Activated CD8-positive, alpha-beta memory T cell treated with anti-CD3 and anti-CD28 coated beads for 4 hours (primary cell): Measurements from ENCODE around the gene SLC1A2.
A peak's percentile ranks its signal among the peaks of the same experiment; 100 is the strongest.
"Not testable (repeated sequence)": the region's sequence is repeated elsewhere in the genome, so short reads cannot be mapped to it uniquely, and the experiment has no call there.

Source experiments
- DNase-seq, 2 donors: peaks; one replicate each; pipeline ENCODE4 v3.0.0-alpha.2; 2020; ENCODE audit warnings: low read depth in 2 of 2

The SLC1A2 gene

GRCh38 chr11:35242412-35243242 lies 176.7 kb downstream of the SLC1A2 start:
- DNase-seq = no peak

GRCh38 chr11:35241531-35241930 lies 177.8 kb downstream of the SLC1A2 start:
- no peak for DNase-seq

GRCh38 chr11:35241083-35241482 lies 178.3 kb downstream of the SLC1A2 start:
- no peak for DNase-seq

GRCh38 chr11:35239471-35240075 lies 179.8 kb downstream of the SLC1A2 start:
- no peak for DNase-seq

GRCh38 chr11:35238882-35239281 lies 180.5 kb downstream of the SLC1A2 start:
- DNase-seq = no peak

- peak; percentile 17 for DNase-seq
Observed at GRCh38 chr11:35237860-35238715, 181.3 kb downstream of the SLC1A2 start.

- DNase-seq = no peak
Observed at GRCh38 chr11:35237351-35237750, 182.0 kb downstream of the SLC1A2 start.

GRCh38 chr11:35236667-35237003 lies 182.7 kb downstream of the SLC1A2 start:
- DNase-seq = no peak

- peak; percentile 30 to 60 for DNase-seq
Observed at GRCh38 chr11:35235936-35236666, 183.3 kb downstream of the SLC1A2 start.

- DNase-seq = no peak
Observed at GRCh38 chr11:35235498-35235897, 183.9 kb downstream of the SLC1A2 start.

GRCh38 chr11:35235157-35235468 lies 184.2 kb downstream of the SLC1A2 start:
- no peak for DNase-seq

- no peak for DNase-seq
Observed at GRCh38 chr11:35234460-35235156, 184.8 kb downstream of the SLC1A2 start.

- no peak for DNase-seq
Observed at GRCh38 chr11:35233518-35233917, 185.8 kb downstream of the SLC1A2 start.

- DNase-seq = no peak
Observed at GRCh38 chr11:35232891-35233330, 186.4 kb downstream of the SLC1A2 start.

GRCh38 chr11:35231076-35231860 lies 188.1 kb downstream of the SLC1A2 start:
- DNase-seq = no peak

GRCh38 chr11:35230388-35230787 lies 189.0 kb downstream of the SLC1A2 start:
- no peak for DNase-seq

GRCh38 chr11:35228328-35228725 lies 191.0 kb downstream of the SLC1A2 start:
- no peak for DNase-seq

GRCh38 chr11:35227576-35228327 lies 191.6 kb downstream of the SLC1A2 start:
- no peak for DNase-seq

GRCh38 chr11:35226756-35227155 lies 192.6 kb downstream of the SLC1A2 start:
- DNase-seq = not testable (repeated sequence)
